HepG2 (cell line): ENCODE measurements around the gene ZBP1. TPM values are rescaled to one million over a fixed set of nuclear protein-coding genes. Genes with fewer than 3 reads are reported as not detected.

ENCODE experiments used
- ATAC-seq: fragments of 200-7000 bp; cut with Tn5 transposase; 3 replicates; pipeline ENCODE4 v1.9.1; 2020; ENCODE audit warnings: mild to moderate bottlenecking, moderate library complexity
- BruUV-seq: library from RNA; stranded (reverse); fragments of 400-500 nt; replicated peaks from 2 replicates; lab custom pipeline; 2021; lab: Mats Ljungman, UMichigan
- CTCF ChIA-PET: fragments of 300-600 bp; formaldehyde crosslinking; extraction: SDS; loops from one replicate; lab custom pipeline; 2021; ENCODE audit warnings: low total read pairs, inconsistent platforms, low intra/inter-chr PET ratio; lab: Yijun Ruan, JAX
- POLR2A ChIA-PET: fragments of 350-600 bp; sonication (Branson Sonifier 250); formaldehyde crosslinking; loops from one replicate; lab custom pipeline; 2020; ENCODE audit warnings: antibody characterized with exemption, inconsistent platforms; lab: Yijun Ruan, JAX
- DNase-seq: peaks from one replicate; pipeline ENCODE4 v3.0.0-alpha.2; 2015; ENCODE audit warnings: low spot score
- FAIRE-seq: peaks from 3 replicates; lab custom pipeline; 2011; peaks lifted over from hg19 to GRCh38; lab: Jason Lieb, UNC
- H2AFZ ChIP-seq: one replicate; pipeline ENCODE4 v1.6.1; 2011; ENCODE audit warnings: low read length, inconsistent platforms
- H3K27ac ChIP-seq: fragments of 300-600 bp; 3 replicates; pipeline ENCODE4 v1.8.0; 2011; ENCODE audit warnings: mixed run types, mild to moderate bottlenecking, mixed read lengths, low read length, inconsistent platforms; ENCODE audit not compliant: insufficient read depth; ENCODE audit errors: extremely low read length
- H3K27me3 ChIP-seq, 2 experiments: fragments of 200-600 bp in 1 of 2; 2 replicates in 1 of 2; 3 replicates in 1 of 2; pipeline versions ENCODE4 v1.6.0 to v1.8.0; 2011; ENCODE audit warnings: low read length in 2 of 2, mild to moderate bottlenecking in 2 of 2, moderate library complexity in 2 of 2, inconsistent platforms in 1 of 2; ENCODE audit not compliant: insufficient read depth in 2 of 2, control insufficient read depth in 1 of 2
- H3K36me3 ChIP-seq, 2 experiments: fragments of 200-600 bp in 1 of 2; replicated peaks in 1 of 2; 2 replicates in 1 of 2; 3 replicates in 1 of 2; pipeline versions ENCODE4 v1.5.1 to v1.8.0; 2011; ENCODE audit warnings: low read length in 2 of 2, inconsistent platforms in 1 of 2; ENCODE audit not compliant: insufficient read depth in 2 of 2, control insufficient read depth in 1 of 2
- H3K4me1 ChIP-seq: 2 replicates; pipeline ENCODE4 v1.5.1; 2012; ENCODE audit warnings: low read length, inconsistent platforms; ENCODE audit not compliant: insufficient read depth
- H3K4me2 ChIP-seq: 2 replicates; pipeline ENCODE4 v1.6.0; 2011; ENCODE audit warnings: low read depth, low read length, inconsistent platforms
- H3K4me3 ChIP-seq, 3 experiments: fragments of 200-600 bp in 1 of 3; sonication (generic), shearing (Covaris generic) in 1 of 3; replicated peaks in 1 of 3; 2 replicates each; pipeline ENCODE4 v1.5.1; 2011 to 2016; ENCODE audit warnings: low read length in 3 of 3, inconsistent platforms in 2 of 3, low read depth in 2 of 3, mild to moderate bottlenecking in 2 of 3, control low read depth in 1 of 3, mixed read lengths in 1 of 3; ENCODE audit not compliant: insufficient read depth in 1 of 3
- H3K79me2 ChIP-seq: one replicate; pipeline ENCODE4 v1.6.1; 2011; ENCODE audit warnings: low read length, inconsistent platforms; ENCODE audit not compliant: insufficient read depth
- H3K9ac ChIP-seq: 2 replicates; pipeline ENCODE4 v1.6.0; 2011; ENCODE audit warnings: mild to moderate bottlenecking, low read depth, low read length, inconsistent platforms; ENCODE audit not compliant: insufficient read depth
- H3K9me3 ChIP-seq: 2 replicates; pipeline ENCODE4 v1.5.1; 2012; ENCODE audit warnings: mild to moderate bottlenecking, low read length
- H4K20me1 ChIP-seq: 2 replicates; pipeline ENCODE4 v1.6.0; 2011; ENCODE audit warnings: inconsistent platforms, mild to moderate bottlenecking, low read length, moderate library complexity; ENCODE audit not compliant: insufficient read depth
- BHLHE40 ChIP-seq: IDR thresholded peaks from 2 replicates; pipeline ENCODE4 v1.6.1; 2011; ENCODE audit warnings: low read length, improper control_type of control experiment
- FIP1L1 ChIP-seq: fragments of 200-400 bp; formaldehyde crosslinking; IDR thresholded peaks from 2 replicates; pipeline ENCODE4 v1.6.1; 2018; ENCODE audit warnings: low read depth, mild to moderate bottlenecking, low read length, moderate library complexity, borderline replicate concordance; ENCODE audit not compliant: insufficient read depth
- HMG20B ChIP-seq: conservative IDR thresholded peaks from 2 replicates; pipeline ENCODE4 v1.6.1; 2016; ENCODE audit warnings: missing genetic modification reagents, missing compliant biosample characterization
- IKZF1 ChIP-seq: fragments of 450-650 bp; IDR thresholded peaks from 2 replicates; pipeline ENCODE4 v1.7.1; 2016
- SRSF9 ChIP-seq: fragments of 200-400 bp; formaldehyde crosslinking; IDR thresholded peaks from 2 replicates; pipeline ENCODE4 v1.6.1; 2018; ENCODE audit warnings: borderline replicate concordance, mild to moderate bottlenecking, low read depth, low read length; ENCODE audit not compliant: insufficient read depth, poor library complexity, severe bottlenecking
- TSC22D2 ChIP-seq: sonication (generic); formaldehyde crosslinking; IDR thresholded peaks from 2 replicates; pipeline ENCODE4 v1.5.1; 2020; ENCODE audit warnings: missing genetic modification reagents, mild to moderate bottlenecking, borderline replicate concordance
- ZNF260 ChIP-seq: sonication (generic); formaldehyde crosslinking; IDR thresholded peaks from 2 replicates; pipeline ENCODE4 v1.4.0; 2020; ENCODE audit warnings: missing genetic modification reagents, low read depth, mild to moderate bottlenecking, borderline replicate concordance
- ZNF598 ChIP-seq: sonication (generic); formaldehyde crosslinking; IDR thresholded peaks from 2 replicates; pipeline ENCODE4 v1.5.1; 2020; ENCODE audit warnings: mild to moderate bottlenecking, missing genetic modification reagents, borderline replicate concordance
- WGBS: methylation state at CpG from one replicate; pipeline ENCODE4 v1.1.6; 2017; ENCODE audit warnings: low lambda C conversion rate; 5-methylcytosine and 5-hydroxymethylcytosine counted together
- in situ Hi-C: cut with HindIII; loops from 2 replicates; pipeline ENCODE4 v1.10.0; 2017; ENCODE audit warnings: low pct_unique_long_range_greater_than_20kb; ENCODE audit not compliant: extremely low pct_ligation_motif_present
- intact Hi-C: fragments of 100-400 bp; cut with micrococcal nuclease; formaldehyde crosslinking; loops from one replicate; pipeline ENCODE4 v1.10.0; 2022; ENCODE audit not compliant: unreplicated experiment
- polyA plus RNA-seq, 8 experiments: library from polyadenylated mRNA; depleted of rRNA in 3 of 8; stranded (reverse) in 7 of 8; unstranded in 1 of 8; fragments of >200 nt; fragmentation: Illumina TruSeq in 4 of 8; extraction: Trizol in 4 of 8; gene quantifications; 2 replicates each; pipeline versions ENCODE4 v1.2.1 to v1.2.3, GENCODE V29; 2011 to 2016; ENCODE audit warnings: low read depth in 4 of 8, missing spikeins in 1 of 8, mixed read lengths in 1 of 8; ENCODE audit not compliant: insufficient read depth in 1 of 8
- total RNA-seq, 5 experiments: library from RNA; depleted of rRNA; stranded (reverse); fragments of >200 nt; fragmentation: Illumina TruSeq; extraction: Trizol; gene quantifications; 2 replicates each; pipeline ENCODE4 v1.2.3, GENCODE V29; 2016; ENCODE audit warnings: low read depth in 1 of 5
- TF ChIP-seq, protein P1 (sequence below): sonication (generic); formaldehyde crosslinking; conservative IDR thresholded peaks from 2 replicates; pipeline ENCODE4 v1.8.0; 2022; ENCODE audit warnings: low read depth, missing genetic modification reagents
- TF ChIP-seq, protein P2 (sequence below): IDR thresholded peaks from 2 replicates; pipeline ENCODE4 v1.6.1; 2016; ENCODE audit warnings: missing genetic modification reagents, missing compliant biosample characterization
- TF ChIP-seq, protein P3 (sequence below): sonication (generic); formaldehyde crosslinking; IDR thresholded peaks from 2 replicates; pipeline ENCODE4 v1.9.0; 2021; ENCODE audit warnings: missing genetic modification reagents, borderline replicate concordance

ZBP1 gene
- total and polyA plus RNA-seq, 2 of the 13 experiments (the other 11 are each of a cell fraction or from before 2014, with no cell fraction given), result not detected

DNA sequence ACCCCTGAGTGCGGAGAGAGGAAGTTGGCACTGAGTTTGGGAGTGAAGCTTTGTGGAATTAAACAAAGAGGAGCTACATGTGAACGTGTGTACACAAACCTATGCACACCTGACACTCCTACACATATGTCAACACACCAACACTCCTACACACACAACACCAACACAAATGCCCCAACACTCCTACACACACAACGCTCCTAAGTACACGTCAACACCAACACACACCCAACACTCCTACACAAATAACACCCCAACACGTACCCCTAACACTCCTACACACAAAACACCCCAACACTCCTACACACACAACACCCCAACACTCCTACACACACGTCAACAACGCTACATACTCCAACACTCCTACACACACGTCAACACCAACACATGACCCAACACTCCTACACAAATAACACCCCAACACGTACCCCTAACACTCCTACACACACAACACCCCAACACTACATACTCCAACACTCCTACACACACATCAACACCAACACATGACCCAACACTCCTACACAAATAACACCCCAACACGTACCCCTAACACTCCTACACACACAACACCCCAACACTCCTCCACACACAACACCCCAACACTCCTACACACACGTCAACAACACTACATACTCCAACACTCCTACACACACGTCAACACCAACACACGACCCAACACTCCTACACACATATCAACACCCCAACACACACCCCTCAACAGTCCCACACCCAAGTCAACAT, 40.1 kb upstream of the ZBP1 start (continued):
- TF ChIP-seq, protein P1, sequence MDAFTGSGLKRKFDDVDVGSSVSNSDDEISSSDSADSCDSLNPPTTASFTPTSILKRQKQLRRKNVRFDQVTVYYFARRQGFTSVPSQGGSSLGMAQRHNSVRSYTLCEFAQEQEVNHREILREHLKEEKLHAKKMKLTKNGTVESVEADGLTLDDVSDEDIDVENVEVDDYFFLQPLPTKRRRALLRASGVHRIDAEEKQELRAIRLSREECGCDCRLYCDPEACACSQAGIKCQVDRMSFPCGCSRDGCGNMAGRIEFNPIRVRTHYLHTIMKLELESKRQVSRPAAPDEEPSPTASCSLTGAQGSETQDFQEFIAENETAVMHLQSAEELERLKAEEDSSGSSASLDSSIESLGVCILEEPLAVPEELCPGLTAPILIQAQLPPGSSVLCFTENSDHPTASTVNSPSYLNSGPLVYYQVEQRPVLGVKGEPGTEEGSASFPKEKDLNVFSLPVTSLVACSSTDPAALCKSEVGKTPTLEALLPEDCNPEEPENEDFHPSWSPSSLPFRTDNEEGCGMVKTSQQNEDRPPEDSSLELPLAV, result no peak
- TF ChIP-seq, protein P2, sequence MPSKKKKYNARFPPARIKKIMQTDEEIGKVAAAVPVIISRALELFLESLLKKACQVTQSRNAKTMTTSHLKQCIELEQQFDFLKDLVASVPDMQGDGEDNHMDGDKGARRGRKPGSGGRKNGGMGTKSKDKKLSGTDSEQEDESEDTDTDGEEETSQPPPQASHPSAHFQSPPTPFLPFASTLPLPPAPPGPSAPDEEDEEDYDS (CRISPR knock-in tag), result no peak
- TF ChIP-seq HMG20B (CRISPR knock-in tag) (no peak), ZNF598 (no peak), IKZF1 (0 out of 2 replicates have a peak, but pooled peaks have one; percentile 83), TSC22D2 (CRISPR knock-in tag) (no peak), SRSF9 (no peak), FIP1L1 (no peak)
- TF ChIP-seq, all 625 proteins: peak for 5

DNA sequence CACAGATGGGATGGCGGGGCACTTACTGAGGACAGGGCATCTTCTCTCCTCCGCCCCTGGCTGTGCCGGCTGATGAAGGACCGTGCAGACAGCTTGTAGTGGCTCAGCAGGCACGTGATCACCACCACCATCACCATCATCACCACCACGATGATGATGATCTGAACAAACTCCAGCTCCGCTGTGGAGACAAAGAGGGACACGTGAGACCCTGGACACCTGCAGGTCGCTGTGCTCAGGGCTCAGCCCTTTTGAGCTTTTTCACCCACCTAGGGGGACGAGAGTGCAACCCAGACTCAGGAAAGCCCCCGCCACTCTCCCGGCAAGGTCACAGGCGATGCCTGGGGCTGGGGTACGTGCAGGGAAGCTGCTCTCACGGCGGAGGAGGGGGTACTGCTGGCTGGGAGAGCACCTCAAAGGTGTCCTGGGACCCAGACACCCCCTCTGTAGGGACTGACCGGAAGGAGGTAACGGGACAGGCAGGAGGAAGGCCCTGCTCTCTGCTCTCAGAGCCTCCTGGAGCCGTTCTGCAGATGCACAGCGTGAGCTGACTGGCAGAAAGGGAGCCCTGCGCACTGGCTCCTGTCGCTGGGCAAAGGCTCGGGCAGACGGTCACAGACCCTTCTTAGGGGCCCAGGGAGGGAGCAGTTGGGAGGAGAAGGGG, 39.4 kb upstream of the ZBP1 start:
- intact Hi-C loops (no loop called here), in situ Hi-C loops (loop anchor here (5.0 kb wide), 1 partner anchor 428 kb away; no protein-coding TSS in a partner anchor)
- Histone ChIP-seq H3K4me1 (peaks cover 13% of the 10 kb centered on the region), H4K20me1 (no peaks in the 10 kb centered on the region; the same call in 1 of the 2 replicates), H3K9ac (no peak overlapping the region), H2AFZ (no peak overlapping the region), H3K4me3 (no peak overlapping the region), H3K27ac (no peak overlapping the region), H3K4me2 (no peak overlapping the region), H3K27me3 (peaks cover 30 to 99% of the 10 kb centered on the region in 2 experiments), H3K36me3 (no peaks in the 10 kb centered on the region), H3K79me2 (no peaks in the 10 kb centered on the region), H3K9me3 (no peaks in the 10 kb centered on the region)
- ChIA-PET POLR2A (no interaction called here), CTCF (no interaction called here)
- BruUV-seq, result no TSS peak
- ATAC-seq (no peak), DNase-seq (no peak), FAIRE-seq (no peak)
- 13% methylated on average over 23 of the region's 24 CpGs for WGBS
- no peak for TF ChIP-seq ZNF260
- TF ChIP-seq, protein P3, sequence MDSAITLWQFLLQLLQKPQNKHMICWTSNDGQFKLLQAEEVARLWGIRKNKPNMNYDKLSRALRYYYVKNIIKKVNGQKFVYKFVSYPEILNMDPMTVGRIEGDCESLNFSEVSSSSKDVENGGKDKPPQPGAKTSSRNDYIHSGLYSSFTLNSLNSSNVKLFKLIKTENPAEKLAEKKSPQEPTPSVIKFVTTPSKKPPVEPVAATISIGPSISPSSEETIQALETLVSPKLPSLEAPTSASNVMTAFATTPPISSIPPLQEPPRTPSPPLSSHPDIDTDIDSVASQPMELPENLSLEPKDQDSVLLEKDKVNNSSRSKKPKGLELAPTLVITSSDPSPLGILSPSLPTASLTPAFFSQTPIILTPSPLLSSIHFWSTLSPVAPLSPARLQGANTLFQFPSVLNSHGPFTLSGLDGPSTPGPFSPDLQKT, result 0 out of 2 replicates have a peak, but pooled peaks have one; percentile 42
- TF ChIP-seq BHLHE40, result 0 out of 2 replicates have a peak, but pooled peaks have one; percentile 10
